GM23338 (cell line): ENCODE results near the gene CHST11. TPM values are rescaled to one million over a fixed set of nuclear protein-coding genes. Genes with fewer than 3 reads are reported as not detected.

Experiments
- ATAC-seq: fragments of 200-7000 bp; cut with Tn5 transposase; 3 replicates; pipeline ENCODE4 v1.9.1; 2020
- DNase-seq: peaks from one replicate; pipeline ENCODE4 v3.0.0-alpha.2; 2015; ENCODE audit warnings: low spot score
- H2AFZ ChIP-seq: fragments of 200-600 bp; sonication (generic); 2 replicates; pipeline ENCODE4 v1.8.0; 2016; ENCODE audit warnings: antibody characterized with exemption, mild to moderate bottlenecking, moderate library complexity
- H3F3A ChIP-seq: fragments of 200-600 bp; sonication (generic); replicated peaks from 2 replicates; pipeline ENCODE4 v1.8.0; 2017; ENCODE audit warnings: antibody characterized with exemption, mixed run types, low read depth
- H3K27ac ChIP-seq: fragments of 200-600 bp; sonication (generic); 2 replicates; pipeline ENCODE4 v1.6.1; 2016; ENCODE audit warnings: low read depth
- H3K27me3 ChIP-seq: fragments of 200-600 bp; sonication (generic); 2 replicates; pipeline ENCODE4 v1.8.0; 2016; ENCODE audit warnings: mild to moderate bottlenecking, mixed run types, moderate library complexity; ENCODE audit not compliant: insufficient read depth
- H3K36me3 ChIP-seq: fragments of 200-600 bp; sonication (generic); 2 replicates; pipeline ENCODE4 v1.8.0; 2016; ENCODE audit warnings: mild to moderate bottlenecking; ENCODE audit not compliant: insufficient read depth
- H3K4me1 ChIP-seq: fragments of 200-600 bp; sonication (generic); 2 replicates; pipeline ENCODE4 v1.8.0; 2016; ENCODE audit warnings: mild to moderate bottlenecking, moderate library complexity; ENCODE audit not compliant: insufficient read depth
- H3K4me2 ChIP-seq: fragments of 200-600 bp; sonication (generic); 2 replicates; pipeline ENCODE4 v1.7.1; 2017; ENCODE audit warnings: mixed run types
- H3K4me3 ChIP-seq: fragments of 200-600 bp; sonication (generic); 2 replicates; pipeline ENCODE4 v1.6.1; 2016; ENCODE audit warnings: mixed run types
- H3K79me2 ChIP-seq: fragments of 200-600 bp; sonication (generic); replicated peaks from 2 replicates; pipeline ENCODE4 v1.8.0; 2017; ENCODE audit warnings: mild to moderate bottlenecking; ENCODE audit not compliant: insufficient read depth
- H3K9me2 ChIP-seq: fragments of 200-600 bp; sonication (generic); 2 replicates; pipeline ENCODE4 v1.8.0; 2017; ENCODE audit not compliant: insufficient read depth
- H4K20me1 ChIP-seq: fragments of 200-600 bp; sonication (generic); replicated peaks from 2 replicates; pipeline ENCODE4 v1.8.0; 2017; ENCODE audit warnings: mild to moderate bottlenecking; ENCODE audit not compliant: insufficient read depth
- H3K27ac Mint-ChIP-seq: 2 replicates; pipeline ENCODE4 v1.8.0; 2020; ENCODE audit warnings: inconsistent platforms, mild to moderate bottlenecking, moderate library complexity, mixed read lengths
- H3K27me3 Mint-ChIP-seq: 3 replicates; pipeline ENCODE4 v1.8.0; 2022; ENCODE audit warnings: low read depth, mild to moderate bottlenecking, moderate library complexity, mixed read lengths, inconsistent platforms; ENCODE audit not compliant: insufficient read depth, poor library complexity
- H3K36me3 Mint-ChIP-seq: 3 replicates; pipeline ENCODE4 v1.8.0; 2021; ENCODE audit warnings: low read depth, mild to moderate bottlenecking, inconsistent platforms, moderate library complexity, mixed read lengths
- H3K4me1 Mint-ChIP-seq: 3 replicates; pipeline ENCODE4 v1.8.0; 2020; ENCODE audit warnings: mild to moderate bottlenecking, inconsistent platforms, mixed read lengths
- H3K4me3 Mint-ChIP-seq: 3 replicates; pipeline ENCODE4 v1.8.0; 2021; ENCODE audit warnings: moderate library complexity, mild to moderate bottlenecking, inconsistent platforms, mixed read lengths
- H3K9me3 Mint-ChIP-seq: 3 replicates; pipeline ENCODE4 v1.8.0; 2020; ENCODE audit warnings: moderate library complexity, mild to moderate bottlenecking, inconsistent platforms, mixed read lengths
- CREB1 ChIP-seq: fragments of 250-450 bp; sonication (Bioruptor Pico); IDR thresholded peaks from 2 replicates; pipeline ENCODE4 v1.5.0; 2020; ENCODE audit warnings: low read depth, mild to moderate bottlenecking, moderate library complexity
- CTCF ChIP-seq, 2 experiments: fragments of 200-600 bp in 1 of 2; sonication (generic) in 1 of 2; conservative IDR thresholded peaks; 2 replicates each; pipeline versions ENCODE4 v1.5.1 to v1.6.1; 2016 to 2017; ENCODE audit warnings: antibody characterized with exemption in 2 of 2, low read depth in 2 of 2, mild to moderate bottlenecking in 2 of 2, moderate library complexity in 1 of 2
- EZH2 ChIP-seq: fragments of 200-600 bp; sonication (generic); IDR thresholded peaks from one replicate; pipeline ENCODE4 v1.8.0; 2017; ENCODE audit warnings: antibody characterized with exemption, mild to moderate bottlenecking, low read depth; ENCODE audit not compliant: unreplicated experiment
- EZH2phosphoT487 ChIP-seq: fragments of 200-600 bp; sonication (generic); IDR thresholded peaks from one replicate; pipeline ENCODE4 v1.8.1; 2018; ENCODE audit warnings: antibody characterized with exemption; ENCODE audit not compliant: unreplicated experiment
- POLR2AphosphoS5 ChIP-seq: IDR thresholded peaks from 2 replicates; pipeline ENCODE4 v1.6.1; 2016; ENCODE audit warnings: antibody characterized with exemption, low read depth
- ZNF462 ChIP-seq: fragments of 250-450 bp; sonication (Bioruptor Pico); IDR thresholded peaks from 2 replicates; pipeline ENCODE4 v1.5.0; 2020; ENCODE audit warnings: mild to moderate bottlenecking, moderate library complexity
- polyA plus RNA-seq: library from polyadenylated mRNA; unstranded; fragments of >200 nt; fragmentation: Nextera tagmentation; extraction: Ambion mirVana; gene quantifications from 2 replicates; pipeline ENCODE4 v1.2.1, GENCODE V29; 2016
- total RNA-seq: library from RNA; depleted of rRNA; stranded (reverse); fragments of >200 nt; shearing (Covaris generic); gene quantifications from 2 replicates; pipeline ENCODE4 v1.2.3, GENCODE V29; 2014

The CHST11 gene
- total and polyA plus RNA-seq, 2 experiments from 2014 or later: 7.7 to 25.7 TPM

GRCh38 chr12:104579718-104580495 lies 123.2 kb downstream of the CHST11 start:
- H3K27ac Mint-ChIP-seq: no peak overlapping the region
- no peak overlapping the region for H3K27ac ChIP-seq
- H3K9me3 Mint-ChIP-seq: no peaks in the 10 kb centered on the region
- no peak overlapping the region for H3K4me3 Mint-ChIP-seq
- H3K4me1 ChIP-seq: peaks cover 3% of the 10 kb centered on the region; the same call in 1 of the 2 replicates
- no peaks in the 10 kb centered on the region for H3K36me3 ChIP-seq
- TF ChIP-seq EZH2: no peak
- no peak for TF ChIP-seq CTCF (conservative IDR thresholded peaks at IDR 0.05; ENCODE audit: low read depth in 2 of 2)
- no peak for TF ChIP-seq ZNF462 (CRISPR knock-in tag)
- TF ChIP-seq CREB1 (CRISPR knock-in tag): no peak
- no peak for TF ChIP-seq EZH2phosphoT487
- no peak for TF ChIP-seq POLR2AphosphoS5
- peaks cover 16% of the 10 kb centered on the region for H3K4me1 Mint-ChIP-seq
- H3K9me2 ChIP-seq: no peaks in the 10 kb centered on the region
- peaks cover 4% of the 10 kb centered on the region for H3K27me3 Mint-ChIP-seq
- peaks cover 3% of the 10 kb centered on the region; the same call in 1 of the 2 replicates for H4K20me1 ChIP-seq
- H3K36me3 Mint-ChIP-seq: no peaks in the 10 kb centered on the region
- DNase-seq (no peak), ATAC-seq (no peak)
- no peak overlapping the region for H3K4me3 ChIP-seq
- no peak overlapping the region for H2AFZ ChIP-seq
- no peaks in the 10 kb centered on the region for H3K79me2 ChIP-seq
- H3K27me3 ChIP-seq: no peaks in the 10 kb centered on the region
- H3K4me2 ChIP-seq: no peak overlapping the region
- H3F3A ChIP-seq: no peaks in the 10 kb centered on the region
